NCI-H146 (cell line): ENCODE measurements around the gene FZD7.

Source experiments
- DNase-seq: peaks from one replicate; lab custom pipeline; 2025; lab: John Stamatoyannopoulos, UW

Gene FZD7

GRCh38 chr2:202033317-202034248, at the start of gene FZD7:
Gene FZD7 (plus strand): TSS chr2:202033855. CDS start chr2:202034648, 793 bp downstream.
- DNase-seq, result peak; percentile 45

- no peak for DNase-seq
These were observed 49.3 kb upstream of the FZD7 start for GRCh38 chr2:201984333-201984732.

GRCh38 chr2:201984800-201985525, 48.7 kb upstream of the FZD7 start:
- DNase-seq, result no peak

GRCh38 chr2:201985728-201986462, 47.8 kb upstream of the FZD7 start:
- DNase-seq, result no peak

- DNase-seq, result no peak
These were observed 47.3 kb upstream of the FZD7 start for GRCh38 chr2:201986463-201986735.

GRCh38 chr2:201987426-201987825, 46.2 kb upstream of the FZD7 start:
- DNase-seq, result no peak

GRCh38 chr2:201990069-201990468, 43.6 kb upstream of the FZD7 start:
- DNase-seq, result no peak

- no peak for DNase-seq
These were observed 40.7 kb upstream of the FZD7 start for GRCh38 chr2:201992960-201993359.

GRCh38 chr2:201994973-201995638, 38.5 kb upstream of the FZD7 start:
- no peak for DNase-seq

GRCh38 chr2:201996006-201996405, 37.6 kb upstream of the FZD7 start:
- no peak for DNase-seq

GRCh38 chr2:201996679-201997314, 36.9 kb upstream of the FZD7 start:
- DNase-seq, result no peak

- no peak for DNase-seq
These were observed 34.4 kb upstream of the FZD7 start for GRCh38 chr2:201999279-201999678.

GRCh38 chr2:202001826-202002225, 31.8 kb upstream of the FZD7 start:
- no peak for DNase-seq

- DNase-seq, result no peak
These were observed 31.3 kb upstream of the FZD7 start for GRCh38 chr2:202002381-202002780.

GRCh38 chr2:202005272-202005887, 28.3 kb upstream of the FZD7 start:
- no peak for DNase-seq

- no peak for DNase-seq
These were observed 27.4 kb upstream of the FZD7 start for GRCh38 chr2:202006301-202006700.

GRCh38 chr2:202007015-202007982, 26.4 kb upstream of the FZD7 start:
- no peak for DNase-seq

GRCh38 chr2:202007983-202008354, 25.7 kb upstream of the FZD7 start:
- no peak for DNase-seq

GRCh38 chr2:202009019-202009481, 24.6 kb upstream of the FZD7 start:
- DNase-seq, result no peak

- no peak for DNase-seq
These were observed 24.1 kb upstream of the FZD7 start for GRCh38 chr2:202009581-202009980.
